Measurements from ENCODE around the gene TSG101. TPM values are rescaled to one million over a fixed set of nuclear protein-coding genes. Genes with fewer than 3 reads are reported as not detected.

TSG101 gene
- total RNA-seq, 4 donors from 2014 or later, result 60.1 to 72.8 (median 66.5) TPM

DNA sequence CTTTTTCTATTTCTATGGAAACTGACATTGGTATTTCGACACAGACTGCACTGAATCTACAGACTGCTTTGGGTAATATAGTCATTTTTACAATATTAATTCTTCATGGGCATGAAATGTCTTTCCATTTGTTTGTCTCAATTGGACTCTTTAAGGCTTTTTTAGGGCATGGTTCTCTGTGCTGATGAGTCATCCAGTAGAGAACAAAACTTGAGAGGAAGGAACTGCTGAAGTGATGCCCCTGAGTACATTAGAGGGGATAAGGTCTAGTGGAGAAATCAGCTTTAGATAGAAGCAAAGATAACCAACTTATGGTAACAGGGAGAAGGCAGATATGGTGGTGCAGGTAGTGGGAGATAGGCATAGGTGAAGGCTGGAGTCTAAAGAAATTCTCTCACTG lies 25.1 kb downstream of the TSG101 start:
- ATAC-seq, result no peak
- no peaks in the 10 kb centered on the region for H3K9me3 ChIP-seq
- H3K4me1 ChIP-seq, result no peaks in the 10 kb centered on the region
- H3K27me3 ChIP-seq, result no peaks in the 10 kb centered on the region
- H3K36me3 ChIP-seq, result peaks cover 12 to 94% of the 10 kb centered on the region in 2 donors
- no peak for TF ChIP-seq CTCF (IDR thresholded peaks at IDR 0.05)
- TF ChIP-seq POLR2AphosphoS5 (IDR thresholded peaks at IDR 0.05), result no peak
- no peak for TF ChIP-seq EP300 (IDR thresholded peaks at IDR 0.05)
- no peak for TF ChIP-seq POLR2A (IDR thresholded peaks at IDR 0.05)
- WGBS, 2 donors (ENCODE audit: low coverage in 1 of 2), result 100% methylated on average over 1 of the region's 1 CpG
- H3K27ac ChIP-seq, result no peak overlapping the region
- no peak overlapping the region for H3K4me3 ChIP-seq

DNA sequence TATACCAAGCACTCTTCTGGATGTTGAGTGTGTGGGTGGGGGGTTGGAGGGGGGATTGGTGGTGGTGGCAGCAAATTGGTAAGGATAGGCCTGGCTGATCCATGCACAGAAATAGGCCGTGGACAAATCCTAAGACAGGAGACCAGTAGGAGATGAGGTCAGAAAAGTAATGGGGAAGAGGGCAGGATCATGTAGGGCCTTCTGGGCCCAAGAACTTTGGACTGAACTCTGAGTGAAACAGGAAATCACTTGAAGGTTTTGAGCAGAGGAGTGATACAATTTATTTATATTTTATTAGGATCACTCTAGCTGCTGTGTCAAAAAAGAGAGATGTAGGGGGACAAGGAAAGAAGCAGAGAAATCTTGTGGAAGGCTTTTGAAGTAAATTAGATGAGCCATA lies 28.7 kb downstream of the TSG101 start:
- no peaks in the 10 kb centered on the region for H3K4me1 ChIP-seq
- no peaks in the 10 kb centered on the region for H3K9me3 ChIP-seq
- no peak overlapping the region for H3K27ac ChIP-seq
- no peaks in the 10 kb centered on the region for H3K27me3 ChIP-seq
- TF ChIP-seq CTCF (IDR thresholded peaks at IDR 0.05), result no peak
- no peak for TF ChIP-seq EP300 (IDR thresholded peaks at IDR 0.05)
- no peak for TF ChIP-seq POLR2A (IDR thresholded peaks at IDR 0.05)
- TF ChIP-seq POLR2AphosphoS5 (IDR thresholded peaks at IDR 0.05), result no peak
- H3K36me3 ChIP-seq, result peaks cover 12 to 91% of the 10 kb centered on the region in 2 donors
- no peak overlapping the region for H3K4me3 ChIP-seq
- WGBS, 2 donors (ENCODE audit: low coverage in 1 of 2), result 100% methylated on average over 1 of the region's 1 CpG; no CpG with 5 or more reads in 1 of the 2 donors
- no peak for ATAC-seq

- Histone ChIP-seq H3K4me1 (no peaks in the 10 kb centered on the region), H3K9me3 (no peaks in the 10 kb centered on the region), H3K36me3 (peaks cover 1 to 79% of the 10 kb centered on the region in 2 donors), H3K4me3 (no peak overlapping the region), H3K27ac (no peak overlapping the region), H3K27me3 (no peaks in the 10 kb centered on the region)
- TF ChIP-seq POLR2AphosphoS5 (IDR thresholded peaks at IDR 0.05), result no peak
- no peak for TF ChIP-seq POLR2A (IDR thresholded peaks at IDR 0.05)
- TF ChIP-seq EP300 (IDR thresholded peaks at IDR 0.05), result no peak
- no peak for TF ChIP-seq CTCF (IDR thresholded peaks at IDR 0.05)
- ATAC-seq, result no peak
- 86 to 90% methylated on average over 2 to 3 of the region's 4 CpGs for WGBS, 2 donors (ENCODE audit: low coverage in 1 of 2)
Measured at GRCh38 chr11:18495703-18496102, 31.0 kb downstream of the TSG101 start.

- H3K4me3 ChIP-seq, result no peak overlapping the region
- H3K9me3 ChIP-seq, result no peaks in the 10 kb centered on the region
- no peaks in the 10 kb centered on the region for H3K27me3 ChIP-seq
- H3K4me1 ChIP-seq, result no peaks in the 10 kb centered on the region
- no peak for TF ChIP-seq CTCF (IDR thresholded peaks at IDR 0.05)
- TF ChIP-seq POLR2A (IDR thresholded peaks at IDR 0.05), result no peak
- no peak for TF ChIP-seq POLR2AphosphoS5 (IDR thresholded peaks at IDR 0.05)
- TF ChIP-seq EP300 (IDR thresholded peaks at IDR 0.05), result no peak
- no peak overlapping the region for H3K27ac ChIP-seq
- ATAC-seq, result no peak
- H3K36me3 ChIP-seq, result peaks cover 0 to 79% of the 10 kb centered on the region in 2 donors
Measured at GRCh38 chr11:18495271-18495670, 31.5 kb downstream of the TSG101 start.

DNA sequence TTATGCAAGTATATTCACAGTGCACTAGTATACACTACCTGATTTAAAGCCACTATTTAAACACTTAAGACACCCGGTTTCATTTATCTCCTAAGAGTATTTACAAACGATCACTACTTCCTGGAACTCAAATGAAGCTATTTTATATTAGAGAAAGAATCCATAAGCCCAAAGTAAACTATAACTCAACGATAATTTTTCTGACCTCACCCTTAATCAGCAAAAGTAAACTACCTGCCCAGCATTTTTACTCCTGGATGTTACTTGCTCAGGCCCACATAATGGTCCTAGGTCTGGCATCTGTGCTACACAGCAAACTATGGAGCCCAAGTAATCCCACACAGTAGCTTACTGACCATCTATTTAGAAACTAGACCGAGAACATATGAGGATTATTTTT lies 33.4 kb downstream of the TSG101 start:
- no peaks in the 10 kb centered on the region for H3K27me3 ChIP-seq
- no peaks in the 10 kb centered on the region for H3K9me3 ChIP-seq
- no peak for ATAC-seq
- no peak overlapping the region for H3K27ac ChIP-seq
- H3K4me3 ChIP-seq, result no peak overlapping the region
- no peaks in the 10 kb centered on the region for H3K4me1 ChIP-seq
- no peak for TF ChIP-seq POLR2A (IDR thresholded peaks at IDR 0.05)
- no peak for TF ChIP-seq EP300 (IDR thresholded peaks at IDR 0.05)
- TF ChIP-seq CTCF (IDR thresholded peaks at IDR 0.05), result no peak
- no peak for TF ChIP-seq POLR2AphosphoS5 (IDR thresholded peaks at IDR 0.05)
- peaks cover 0 to 83% of the 10 kb centered on the region in 2 donors for H3K36me3 ChIP-seq
- WGBS, 2 donors (ENCODE audit: low coverage in 1 of 2), result 65 to 88% methylated on average over 4 of the region's 4 CpGs

All from gastroesophageal sphincter (tissue), 4 donors.